ENCODE measurements around the gene GCLM.
"Not testable (repeated sequence)": the region's sequence is repeated elsewhere in the genome, so short reads cannot be mapped to it uniquely, and the experiment has no call there.

GRCh38 chr1:93947002-93947686 is 37.9 kb upstream of the GCLM start:
- TF ChIP-seq, protein P1, sequence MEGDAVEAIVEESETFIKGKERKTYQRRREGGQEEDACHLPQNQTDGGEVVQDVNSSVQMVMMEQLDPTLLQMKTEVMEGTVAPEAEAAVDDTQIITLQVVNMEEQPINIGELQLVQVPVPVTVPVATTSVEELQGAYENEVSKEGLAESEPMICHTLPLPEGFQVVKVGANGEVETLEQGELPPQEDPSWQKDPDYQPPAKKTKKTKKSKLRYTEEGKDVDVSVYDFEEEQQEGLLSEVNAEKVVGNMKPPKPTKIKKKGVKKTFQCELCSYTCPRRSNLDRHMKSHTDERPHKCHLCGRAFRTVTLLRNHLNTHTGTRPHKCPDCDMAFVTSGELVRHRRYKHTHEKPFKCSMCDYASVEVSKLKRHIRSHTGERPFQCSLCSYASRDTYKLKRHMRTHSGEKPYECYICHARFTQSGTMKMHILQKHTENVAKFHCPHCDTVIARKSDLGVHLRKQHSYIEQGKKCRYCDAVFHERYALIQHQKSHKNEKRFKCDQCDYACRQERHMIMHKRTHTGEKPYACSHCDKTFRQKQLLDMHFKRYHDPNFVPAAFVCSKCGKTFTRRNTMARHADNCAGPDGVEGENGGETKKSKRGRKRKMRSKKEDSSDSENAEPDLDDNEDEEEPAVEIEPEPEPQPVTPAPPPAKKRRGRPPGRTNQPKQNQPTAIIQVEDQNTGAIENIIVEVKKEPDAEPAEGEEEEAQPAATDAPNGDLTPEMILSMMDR (IDR thresholded peaks at IDR 0.05; ENCODE audit: insufficient read depth, low read length, poor library complexity, severe bottlenecking) = not testable (repeated sequence)
- not testable (repeated sequence) for TF ChIP-seq EZH2phosphoT487 (conservative IDR thresholded peaks at IDR 0.05; ENCODE audit: low read length)

Measured in SU-DHL-6 (cell line).